Activated effector memory CD4-positive, alpha-beta T cell treated with Interleukin-2 at 50 U/mL for 16 hours (primary cell): ENCODE results near the gene TECR.
A peak's percentile ranks its signal among the peaks of the same experiment; 100 is the strongest.
"Not testable (repeated sequence)": the region's sequence is repeated elsewhere in the genome, so short reads cannot be mapped to it uniquely, and the experiment has no call there.

Source experiments
- DNase-seq: peaks from one replicate; pipeline ENCODE4 v3.0.0-alpha.2; 2020

The TECR gene

DNA sequence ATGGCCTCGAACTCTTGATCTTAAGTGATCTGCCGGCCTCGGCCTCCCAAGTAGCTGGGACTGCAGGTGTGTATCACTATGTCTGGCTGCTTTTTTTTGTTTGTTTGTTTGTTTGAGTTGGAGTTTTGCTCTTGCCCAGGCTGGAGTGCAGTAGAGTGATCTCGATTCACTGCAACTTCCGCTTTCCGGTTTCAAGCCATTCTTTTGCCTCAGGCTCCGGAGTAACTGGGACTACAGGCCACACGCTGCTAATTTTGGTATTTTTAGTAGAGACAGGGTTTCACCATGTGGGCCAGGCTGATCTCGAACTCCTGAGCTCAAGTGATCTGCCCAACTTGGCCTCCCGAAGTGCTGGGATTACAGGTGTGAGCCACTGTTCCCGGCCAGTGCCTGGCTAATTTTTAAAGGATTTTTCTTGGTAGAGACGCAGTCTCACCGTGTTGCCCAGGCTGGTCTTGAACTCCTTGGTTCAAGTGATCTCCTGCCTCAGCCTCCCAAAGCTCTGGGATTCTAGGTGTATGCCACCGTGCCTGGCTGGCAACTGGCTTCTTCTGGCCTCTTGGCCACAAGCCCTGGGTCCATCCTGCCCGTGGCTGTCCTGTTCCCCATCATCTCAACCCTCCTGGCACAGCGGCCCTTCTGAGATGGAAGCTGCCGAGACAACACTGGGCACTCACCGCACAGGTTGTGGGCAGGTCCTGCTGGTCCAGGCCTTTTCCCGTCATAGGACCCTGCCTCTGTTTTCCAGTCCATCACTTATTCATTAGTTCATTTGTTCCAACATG is 11.5 kb downstream of the TECR start:
- DNase-seq: no peak

- not testable (repeated sequence) for DNase-seq
Observed at GRCh38 chr19:14541979-14542378, 12.6 kb downstream of the TECR start.

DNA sequence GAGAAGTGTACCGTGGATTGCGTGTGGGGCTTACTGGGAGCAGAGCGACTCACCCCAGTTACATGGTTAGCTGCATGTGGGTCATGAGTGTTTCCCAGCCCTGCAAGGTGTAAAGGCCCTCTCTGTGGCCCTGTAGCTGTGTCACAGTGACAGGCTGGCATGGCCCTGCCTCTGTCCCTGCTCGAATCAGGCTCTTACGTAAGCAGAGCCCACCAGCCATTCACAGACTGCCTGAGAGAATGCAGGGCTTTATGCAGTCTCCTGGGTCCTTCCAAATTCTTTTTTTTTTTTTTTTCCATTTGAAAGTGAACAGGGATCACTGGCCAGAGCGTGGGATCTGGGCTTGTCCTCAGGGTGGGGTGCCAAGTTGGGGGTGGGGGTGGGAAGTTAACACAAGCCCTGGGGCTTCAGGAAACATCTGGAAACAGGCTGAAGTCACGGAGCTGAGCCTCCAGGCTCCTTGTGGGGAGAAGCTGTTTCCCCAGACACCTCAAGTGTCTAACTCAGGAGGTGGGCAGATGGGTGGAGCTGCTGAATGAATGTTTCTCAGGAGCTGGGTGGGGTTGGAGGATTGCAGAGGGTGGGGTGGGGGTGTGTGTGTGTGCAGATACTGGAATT is 13.4 kb downstream of the TECR start:
- DNase-seq: no peak

GRCh38 chr19:14544047-14544446 is 14.7 kb downstream of the TECR start:
- no peak for DNase-seq

- no peak for DNase-seq
Observed at GRCh38 chr19:14544977-14545715, 15.8 kb downstream of the TECR start.

GRCh38 chr19:14545716-14546082 is 16.3 kb downstream of the TECR start:
- DNase-seq: no peak

GRCh38 chr19:14550201-14550754 is 20.9 kb downstream of the TECR start:
- no peak for DNase-seq

- DNase-seq: peak; percentile 72
Observed at GRCh38 chr19:14551134-14552005, 22.0 kb downstream of the TECR start.

GRCh38 chr19:14552006-14552360 is 22.6 kb downstream of the TECR start:
- not testable (repeated sequence) for DNase-seq

DNA sequence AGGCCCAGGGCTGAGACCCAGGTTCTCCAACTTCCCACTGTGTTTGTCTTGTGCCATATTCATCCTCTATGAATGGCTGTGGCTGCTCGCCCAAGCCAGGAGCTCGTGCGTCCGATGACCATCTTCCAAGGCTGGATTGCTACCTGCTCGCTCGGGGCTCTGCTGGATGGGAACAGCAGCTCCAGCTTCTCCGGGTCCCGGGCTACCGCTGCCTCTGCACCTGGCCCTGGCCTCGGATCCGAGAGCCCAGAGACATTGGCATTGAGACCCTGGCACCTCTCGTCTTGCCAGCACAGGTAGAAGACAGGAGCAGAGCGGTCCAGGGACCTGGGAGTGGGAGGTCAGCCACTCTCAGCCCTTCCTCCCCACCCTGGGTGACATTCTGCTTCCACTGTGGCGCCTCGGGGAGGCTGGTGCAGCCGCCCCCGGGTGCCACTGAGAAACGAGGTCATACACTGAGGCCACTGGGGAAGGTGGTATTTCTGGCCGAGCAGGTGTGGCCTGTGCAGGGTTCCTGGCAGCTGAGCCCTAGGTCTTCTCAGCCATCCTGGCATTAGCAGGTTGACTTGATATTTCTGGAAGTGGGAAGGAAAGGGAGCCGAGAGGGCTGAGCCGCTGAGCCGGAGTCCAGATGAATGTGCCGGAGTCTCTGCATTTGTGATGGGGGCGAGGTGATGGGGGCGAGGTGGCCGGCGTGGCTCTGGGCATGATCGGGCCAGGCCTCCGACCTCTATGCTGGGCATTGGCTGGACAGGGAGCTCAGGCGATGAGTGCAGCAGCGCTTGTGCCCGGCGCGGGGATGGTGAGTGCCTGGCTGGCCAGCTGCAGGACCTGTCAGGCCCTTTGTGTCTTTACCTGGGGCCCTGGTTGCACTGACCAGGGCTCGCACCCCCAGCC is 23.9 kb downstream of the TECR start:
- no peak for DNase-seq

- DNase-seq: no peak
Observed at GRCh38 chr19:14553939-14554243, 24.5 kb downstream of the TECR start.

DNA sequence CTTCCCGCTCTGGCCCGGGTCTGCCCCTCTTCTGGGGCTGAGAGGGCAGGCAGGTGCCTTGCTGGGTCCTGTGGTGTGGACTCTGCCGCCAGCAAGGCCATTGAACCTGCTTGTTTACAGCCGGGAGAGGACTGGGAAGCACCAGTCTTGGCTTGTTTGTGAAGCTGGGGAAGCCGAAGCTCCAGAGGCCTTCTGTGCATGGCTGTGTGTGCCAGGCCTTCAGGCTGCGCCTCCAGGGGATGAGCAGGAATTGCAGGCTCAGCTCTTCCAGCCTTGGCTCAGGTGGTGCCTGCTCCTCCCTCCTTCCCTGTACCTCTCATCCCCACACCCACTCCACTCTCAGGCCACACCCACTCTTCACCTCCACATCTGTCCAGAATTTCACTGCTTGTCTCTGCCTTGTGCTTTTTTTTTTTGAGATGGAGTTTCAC is 25.0 kb downstream of the TECR start:
- no peak for DNase-seq

- DNase-seq: no peak
Observed at GRCh38 chr19:14555918-14556661, 26.7 kb downstream of the TECR start.

GRCh38 chr19:14556662-14557188 is 27.3 kb downstream of the TECR start:
- peak; percentile 50 for DNase-seq

- no peak for DNase-seq
Observed at GRCh38 chr19:14558370-14559066, 29.1 kb downstream of the TECR start.

DNA sequence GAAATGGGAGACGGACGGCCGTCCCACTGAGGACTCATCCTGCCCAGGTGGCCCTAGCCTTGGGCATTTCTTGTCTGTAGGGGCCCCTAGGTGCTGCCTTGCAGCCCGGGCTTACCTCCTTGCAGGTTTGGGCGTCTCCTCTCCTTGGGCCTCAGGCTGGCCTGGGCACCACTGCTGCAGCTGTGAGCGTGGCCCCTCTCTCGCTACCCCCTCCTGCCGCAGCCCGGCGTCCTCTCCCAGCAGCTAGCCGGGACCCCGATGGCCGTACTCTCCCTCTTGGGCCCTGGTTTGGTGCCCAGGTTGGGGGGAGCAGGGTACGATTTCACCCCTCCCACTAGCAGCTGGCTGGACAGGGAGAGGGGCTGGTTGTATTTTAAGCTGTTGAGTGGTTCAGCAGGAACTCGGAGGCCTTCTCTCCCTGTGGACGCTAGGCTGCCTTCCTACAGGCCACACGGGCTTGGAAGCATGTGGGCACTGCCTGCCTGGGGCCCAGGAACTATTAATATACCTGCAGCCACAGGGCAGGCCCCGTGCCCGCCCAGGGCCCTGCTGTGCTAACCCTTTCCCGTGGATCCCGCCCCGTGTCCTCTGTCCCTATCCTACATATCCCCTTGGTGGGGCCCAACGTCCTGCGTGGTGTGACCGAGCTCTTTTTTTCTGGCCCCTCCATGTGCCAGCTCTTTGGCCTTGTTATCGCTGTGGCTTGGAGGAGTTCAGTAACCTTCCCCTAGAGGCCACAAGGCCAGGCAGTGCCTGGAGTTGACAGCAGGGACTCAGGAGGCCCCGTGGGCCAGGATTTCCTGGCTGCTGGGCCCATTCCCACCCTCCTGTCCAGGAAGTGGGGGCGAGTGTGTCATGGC is 30.8 kb downstream of the TECR start:
- no peak for DNase-seq

- DNase-seq: no peak
Observed at GRCh38 chr19:14560776-14561108, 31.3 kb downstream of the TECR start.

- DNase-seq: no peak
Observed at GRCh38 chr19:14561249-14561648, 31.9 kb downstream of the TECR start.

DNA sequence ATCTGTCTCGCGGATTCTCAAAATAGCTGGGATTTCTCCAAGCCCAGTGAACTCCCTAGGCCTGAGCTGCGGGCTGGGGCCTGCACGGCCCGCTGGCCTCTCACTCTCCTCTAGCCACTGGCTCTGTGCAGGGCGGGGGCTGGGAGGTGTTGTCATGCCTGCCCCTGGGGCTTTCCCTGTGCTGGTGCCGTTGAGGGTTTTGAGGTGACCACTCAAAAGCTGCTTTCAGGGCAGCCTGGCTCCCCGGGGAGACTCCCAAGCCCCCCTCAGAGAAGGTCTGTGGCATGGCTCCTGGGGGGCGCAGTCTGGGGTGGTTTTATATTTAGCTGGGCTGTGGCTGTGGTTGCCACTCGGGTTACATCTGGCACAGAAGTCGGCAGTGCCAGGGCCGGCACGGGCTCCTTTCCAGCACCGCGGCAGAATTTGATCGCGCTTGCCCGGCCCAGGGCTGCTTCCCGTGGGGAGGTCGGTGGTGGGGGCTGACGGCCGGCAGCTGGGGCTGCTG is 32.5 kb downstream of the TECR start:
- no peak for DNase-seq
